Astrocyte (in vitro differentiated cells and primary cell): Measurements from ENCODE around the gene VOPP1. TPM values are rescaled to one million over a fixed set of nuclear protein-coding genes. Genes with fewer than 3 reads are reported as not detected.
A peak's percentile ranks its signal among the peaks of the same experiment; 100 is the strongest.

Experiments
- DNase-seq: peaks from one replicate; pipeline ENCODE4 v3.0.0-alpha.2; 2010; ENCODE audit warnings: low read depth
- FAIRE-seq: peaks from 2 replicates; lab custom pipeline; 2011; peaks lifted over from hg19 to GRCh38; lab: Jason Lieb, UNC
- H2AFZ ChIP-seq: 2 replicates; pipeline ENCODE4 v1.6.0; 2012; ENCODE audit warnings: low read depth, low read length, inconsistent platforms
- H3K27ac ChIP-seq: 2 replicates; pipeline ENCODE4 v1.5.1; 2011; ENCODE audit warnings: low read depth, low read length, inconsistent platforms
- H3K27me3 ChIP-seq: 2 replicates; pipeline ENCODE4 v1.6.0; 2011; ENCODE audit warnings: low read length, inconsistent platforms; ENCODE audit not compliant: insufficient read depth
- H3K36me3 ChIP-seq: 2 replicates; pipeline ENCODE4 v1.5.1; 2011; ENCODE audit warnings: low read length, inconsistent platforms; ENCODE audit not compliant: insufficient read depth
- H3K4me1 ChIP-seq: 2 replicates; pipeline ENCODE4 v1.5.1; 2011; ENCODE audit warnings: low read length, inconsistent platforms; ENCODE audit not compliant: insufficient read depth
- H3K4me2 ChIP-seq: 2 replicates; pipeline ENCODE4 v1.6.0; 2012; ENCODE audit warnings: low read length, inconsistent platforms
- H3K4me3 ChIP-seq: 2 replicates; pipeline ENCODE4 v1.5.1; 2011; ENCODE audit warnings: low read depth, mild to moderate bottlenecking, low read length, inconsistent platforms; ENCODE audit not compliant: insufficient read depth
- H3K79me2 ChIP-seq: 2 replicates; pipeline ENCODE4 v1.6.0; 2012; ENCODE audit warnings: mild to moderate bottlenecking, low read length, inconsistent platforms; ENCODE audit not compliant: insufficient read depth
- H3K9ac ChIP-seq: 2 replicates; pipeline ENCODE4 v1.6.0; 2012; ENCODE audit warnings: mild to moderate bottlenecking, low read length, inconsistent platforms
- H3K9me3 ChIP-seq: 2 replicates; pipeline ENCODE4 v1.5.1; 2012; ENCODE audit warnings: low read depth, mild to moderate bottlenecking, low read length, inconsistent platforms; ENCODE audit not compliant: insufficient read depth
- H4K20me1 ChIP-seq: 2 replicates; pipeline ENCODE4 v1.6.0; 2012; ENCODE audit warnings: low read length, inconsistent platforms; ENCODE audit not compliant: insufficient read depth
- H3K27ac Mint-ChIP-seq: one replicate; pipeline ENCODE4 v1.8.0; 2021; ENCODE audit warnings: mild to moderate bottlenecking, mixed read lengths; ENCODE audit not compliant: unreplicated experiment
- H3K27me3 Mint-ChIP-seq: one replicate; pipeline ENCODE4 v1.8.0; 2021; ENCODE audit warnings: low read depth, mixed read lengths; ENCODE audit not compliant: unreplicated experiment
- H3K36me3 Mint-ChIP-seq: one replicate; pipeline ENCODE4 v1.8.0; 2021; ENCODE audit warnings: low read depth, mixed read lengths; ENCODE audit not compliant: unreplicated experiment
- H3K4me1 Mint-ChIP-seq: one replicate; pipeline ENCODE4 v1.8.0; 2021; ENCODE audit warnings: low read depth, mixed read lengths; ENCODE audit not compliant: unreplicated experiment
- H3K4me3 Mint-ChIP-seq: one replicate; pipeline ENCODE4 v1.8.0; 2021; ENCODE audit warnings: mild to moderate bottlenecking, moderate library complexity, mixed read lengths; ENCODE audit not compliant: unreplicated experiment
- H3K9me3 Mint-ChIP-seq: one replicate; pipeline ENCODE4 v1.8.0; 2021; ENCODE audit warnings: mild to moderate bottlenecking, mixed read lengths; ENCODE audit not compliant: unreplicated experiment
- EZH2 ChIP-seq: IDR thresholded peaks from 2 replicates; pipeline ENCODE4 v1.6.1; 2012; ENCODE audit warnings: mild to moderate bottlenecking, low read length, inconsistent platforms; ENCODE audit not compliant: insufficient read depth
- total RNA-seq: library from RNA; stranded (reverse); gene quantifications from 2 replicates; pipeline ENCODE4 v1.2.1, GENCODE V29; 2021
- TF ChIP-seq, protein P1 (sequence below): IDR thresholded peaks from 2 replicates; pipeline ENCODE4 v1.5.1; 2011; ENCODE audit warnings: low read depth, mild to moderate bottlenecking, inconsistent platforms, low read length, moderate library complexity; ENCODE audit not compliant: insufficient read depth

The VOPP1 gene
- total RNA-seq, 1 donor from 2014 or later = 133 TPM

GRCh38 chr7:55468495-55468894 is 103.8 kb downstream of the VOPP1 start:
- no peak for DNase-seq
- TF ChIP-seq, protein P1, sequence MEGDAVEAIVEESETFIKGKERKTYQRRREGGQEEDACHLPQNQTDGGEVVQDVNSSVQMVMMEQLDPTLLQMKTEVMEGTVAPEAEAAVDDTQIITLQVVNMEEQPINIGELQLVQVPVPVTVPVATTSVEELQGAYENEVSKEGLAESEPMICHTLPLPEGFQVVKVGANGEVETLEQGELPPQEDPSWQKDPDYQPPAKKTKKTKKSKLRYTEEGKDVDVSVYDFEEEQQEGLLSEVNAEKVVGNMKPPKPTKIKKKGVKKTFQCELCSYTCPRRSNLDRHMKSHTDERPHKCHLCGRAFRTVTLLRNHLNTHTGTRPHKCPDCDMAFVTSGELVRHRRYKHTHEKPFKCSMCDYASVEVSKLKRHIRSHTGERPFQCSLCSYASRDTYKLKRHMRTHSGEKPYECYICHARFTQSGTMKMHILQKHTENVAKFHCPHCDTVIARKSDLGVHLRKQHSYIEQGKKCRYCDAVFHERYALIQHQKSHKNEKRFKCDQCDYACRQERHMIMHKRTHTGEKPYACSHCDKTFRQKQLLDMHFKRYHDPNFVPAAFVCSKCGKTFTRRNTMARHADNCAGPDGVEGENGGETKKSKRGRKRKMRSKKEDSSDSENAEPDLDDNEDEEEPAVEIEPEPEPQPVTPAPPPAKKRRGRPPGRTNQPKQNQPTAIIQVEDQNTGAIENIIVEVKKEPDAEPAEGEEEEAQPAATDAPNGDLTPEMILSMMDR = no peak
- TF ChIP-seq EZH2 = no peak
- no peaks in the 10 kb centered on the region for H3K27me3 ChIP-seq
- FAIRE-seq = no peak
- no peak overlapping the region for H3K4me3 ChIP-seq
- H3K79me2 ChIP-seq = no peaks in the 10 kb centered on the region
- no peak overlapping the region for H2AFZ ChIP-seq
- peaks cover 12% of the 10 kb centered on the region for H3K36me3 ChIP-seq
- no peak overlapping the region for H3K4me2 ChIP-seq
- H3K4me3 Mint-ChIP-seq = no peak overlapping the region
- H4K20me1 ChIP-seq = peaks cover 18% of the 10 kb centered on the region
- no peaks in the 10 kb centered on the region for H3K4me1 ChIP-seq
- H3K27me3 Mint-ChIP-seq = no peaks in the 10 kb centered on the region
- no peak overlapping the region for H3K27ac Mint-ChIP-seq
- no peaks in the 10 kb centered on the region for H3K9me3 ChIP-seq
- no peak overlapping the region for H3K27ac ChIP-seq
- peaks cover 2% of the 10 kb centered on the region for H3K9me3 Mint-ChIP-seq
- H3K9ac ChIP-seq = no peak overlapping the region
- peaks cover 11% of the 10 kb centered on the region for H3K4me1 Mint-ChIP-seq
- H3K36me3 Mint-ChIP-seq = peaks cover 36% of the 10 kb centered on the region

DNA sequence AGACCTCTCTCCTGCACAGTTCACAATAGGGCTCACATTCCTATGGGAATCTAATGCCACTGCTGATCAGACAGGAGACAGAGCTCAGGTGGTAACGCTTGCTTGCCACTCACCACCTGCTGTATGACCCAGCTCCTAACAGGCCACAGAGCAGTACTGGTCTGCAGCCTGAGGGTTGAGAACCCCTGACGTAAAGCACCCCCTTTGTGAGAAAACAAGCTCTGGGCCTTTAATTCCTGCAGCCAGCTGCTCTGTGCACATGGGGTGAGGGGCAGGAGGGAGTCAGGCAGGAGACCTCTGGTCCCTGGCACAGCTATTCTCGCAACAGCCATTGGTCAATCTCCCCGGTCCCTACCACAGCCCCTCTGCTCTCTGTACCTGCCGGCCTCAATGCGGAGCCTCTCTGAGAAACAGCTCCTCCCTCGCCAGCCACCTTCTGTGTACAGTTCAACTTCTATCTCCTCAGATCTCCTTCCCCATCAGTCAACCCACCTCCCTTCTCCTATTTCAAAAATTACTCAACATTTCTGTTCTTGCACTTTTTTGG is 105.2 kb downstream of the VOPP1 start:
- H3K36me3 ChIP-seq = peaks cover 12% of the 10 kb centered on the region
- H3K27me3 ChIP-seq = no peaks in the 10 kb centered on the region
- no peak overlapping the region for H3K9ac ChIP-seq
- Mint-ChIP-seq H3K9me3 (peaks cover 7% of the 10 kb centered on the region), H3K36me3 (peaks cover 43% of the 10 kb centered on the region), H3K27ac (no peak overlapping the region), H3K4me3 (no peak overlapping the region), H3K27me3 (no peaks in the 10 kb centered on the region), H3K4me1 (peaks cover 11% of the 10 kb centered on the region)
- H3K27ac ChIP-seq = no peak overlapping the region
- H4K20me1 ChIP-seq = peaks cover 18% of the 10 kb centered on the region
- TF ChIP-seq, protein P1 = no peak
- TF ChIP-seq EZH2 = no peak
- H3K4me3 ChIP-seq = no peak overlapping the region
- DNase-seq (no peak), FAIRE-seq (no peak)
- no peak overlapping the region for H3K4me2 ChIP-seq
- H3K9me3 ChIP-seq = no peaks in the 10 kb centered on the region
- no peaks in the 10 kb centered on the region for H3K4me1 ChIP-seq
- H2AFZ ChIP-seq = no peak overlapping the region
- no peaks in the 10 kb centered on the region for H3K79me2 ChIP-seq

DNA sequence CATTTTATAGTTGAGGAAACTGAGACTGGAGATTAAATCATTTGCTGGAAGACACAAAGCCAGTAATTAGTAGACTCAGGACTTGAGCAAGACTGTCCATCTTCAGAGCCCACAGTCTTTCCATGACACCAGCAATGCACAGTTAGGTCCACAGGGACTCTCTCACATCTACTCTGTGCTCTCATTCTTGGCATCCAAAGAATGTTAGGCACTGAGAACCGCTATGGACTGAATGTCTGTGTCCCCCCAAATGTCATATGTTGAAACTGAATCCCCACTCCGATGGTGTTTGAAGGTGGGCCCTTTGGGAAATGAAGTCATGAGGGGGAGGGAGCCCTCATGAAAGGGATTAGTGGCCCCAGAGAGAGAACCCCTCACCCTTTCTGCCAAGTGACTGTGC is 106.6 kb downstream of the VOPP1 start:
- Mint-ChIP-seq H3K27ac (peak overlapping the region; percentile 50), H3K27me3 (no peaks in the 10 kb centered on the region), H3K4me1 (peaks cover 11% of the 10 kb centered on the region), H3K9me3 (peaks cover 9% of the 10 kb centered on the region), H3K4me3 (no peak overlapping the region), H3K36me3 (peaks cover 48% of the 10 kb centered on the region)
- no peak for FAIRE-seq
- Histone ChIP-seq H3K27ac (no peak overlapping the region), H3K4me3 (no peak overlapping the region), H3K27me3 (no peaks in the 10 kb centered on the region), H4K20me1 (peaks cover 18% of the 10 kb centered on the region), H3K36me3 (peaks cover 12% of the 10 kb centered on the region), H3K79me2 (no peaks in the 10 kb centered on the region), H3K4me1 (no peaks in the 10 kb centered on the region), H3K9ac (no peak overlapping the region), H3K4me2 (no peak overlapping the region), H3K9me3 (no peaks in the 10 kb centered on the region), H2AFZ (no peak overlapping the region)
- TF ChIP-seq, protein P1 = no peak
- no peak for TF ChIP-seq EZH2
- DNase-seq = no peak
